Esophagus muscularis mucosa (tissue), 2 donors: ENCODE measurements around the gene ALS2CL.

Experiments
- POLR2A ChIP-seq: fragments of 450-650 bp; IDR thresholded peaks from one replicate; pipeline ENCODE4 v1.6.1; 2017; ENCODE audit warnings: antibody characterized with exemption, moderate library complexity, mild to moderate bottlenecking, low read depth
- POLR2AphosphoS5 ChIP-seq, 2 donors: sonication (generic); formaldehyde crosslinking; IDR thresholded peaks; one replicate each; pipeline ENCODE4 v1.6.1; 2017; ENCODE audit warnings: antibody characterized with exemption in 2 of 2

DNA sequence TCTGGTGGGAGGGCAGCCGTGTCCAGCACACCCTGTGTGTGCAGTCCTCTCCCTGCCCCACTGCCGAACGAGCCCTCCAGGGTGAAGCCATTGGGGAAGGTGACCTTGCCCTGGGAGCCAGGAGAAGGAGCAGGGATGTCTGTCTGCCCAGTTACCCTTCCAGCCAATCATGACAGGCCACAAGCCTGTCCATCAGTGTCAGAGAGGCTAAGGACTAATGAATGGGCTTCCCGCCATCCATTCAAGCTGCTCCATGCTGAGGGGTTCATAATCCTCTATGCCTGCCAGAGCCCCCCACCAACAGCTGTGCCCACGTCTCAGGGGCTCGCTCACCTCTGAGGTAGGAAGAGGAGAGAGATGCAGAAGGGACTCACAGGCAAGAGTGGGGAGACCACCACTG lies 15.2 kb downstream of the ALS2CL start:
- TF ChIP-seq POLR2AphosphoS5 (IDR thresholded peaks at IDR 0.05) (no peak), POLR2A (no peak)
